Measurements from ENCODE around the gene SYT14.
"Not testable (repeated sequence)": the region's sequence is repeated elsewhere in the genome, so short reads cannot be mapped to it uniquely, and the experiment has no call there.

Gene SYT14

DNA sequence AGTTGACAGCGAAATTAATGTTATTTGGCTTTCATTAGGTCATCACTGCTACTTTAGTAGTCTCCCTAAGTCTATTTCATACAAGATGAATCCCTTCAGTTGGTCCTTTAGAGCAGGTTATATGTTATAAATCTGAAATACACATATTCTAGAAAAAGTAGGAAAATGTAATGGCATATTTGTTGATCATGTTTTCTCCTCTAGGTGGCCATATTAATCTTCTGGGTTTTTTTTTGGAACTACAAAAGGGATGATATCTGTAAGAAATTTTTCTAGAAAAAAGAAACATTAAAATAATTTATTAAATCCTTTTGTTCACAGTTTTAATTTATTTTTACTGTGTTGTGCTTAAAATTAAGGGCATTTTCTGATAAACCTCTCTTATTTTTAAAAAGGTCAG lies 87.9 kb downstream of the SYT14 start:
- no peak for DNase-seq (ENCODE audit: low read depth in 2 of 2)

DNA sequence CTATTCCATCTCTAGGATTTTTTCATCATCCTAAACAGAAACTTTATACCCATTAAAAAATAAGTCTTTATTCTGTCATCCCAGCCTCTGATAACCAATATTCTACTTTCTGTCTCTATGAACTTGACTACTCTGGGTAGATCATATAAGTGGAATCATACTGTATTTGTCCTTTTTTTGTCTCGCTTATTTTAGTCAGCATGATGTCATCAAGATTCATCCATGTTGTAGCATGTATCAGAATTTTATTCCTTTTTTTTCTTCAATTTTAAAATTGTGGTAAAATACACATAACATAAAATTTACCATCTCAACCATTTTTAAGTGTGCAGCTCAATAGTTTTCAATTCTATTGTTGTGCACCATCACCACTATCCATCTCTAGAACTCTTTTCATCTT lies 90.0 kb downstream of the SYT14 start:
- DNase-seq (ENCODE audit: low read depth in 2 of 2) = no peak

DNA sequence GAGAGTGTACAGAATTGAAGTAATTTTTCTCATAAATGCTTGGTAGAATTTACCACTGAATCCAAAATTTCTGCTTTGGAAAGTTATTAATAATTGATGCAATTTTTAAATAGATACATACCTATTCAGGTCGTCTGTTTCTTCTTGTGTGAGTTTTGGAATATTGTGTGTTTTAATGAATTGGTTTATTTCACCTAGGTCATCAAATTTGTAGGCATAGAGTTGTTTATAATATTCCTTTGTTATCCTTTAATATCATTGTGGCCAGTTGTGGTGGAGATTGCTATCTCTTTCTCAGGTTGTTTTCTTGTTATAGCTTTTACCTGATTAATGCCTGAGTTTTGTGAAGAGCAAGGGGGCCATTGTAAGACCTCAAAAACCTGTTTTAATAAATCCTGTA lies 93.5 kb downstream of the SYT14 start:
- no peak for DNase-seq (ENCODE audit: low read depth in 2 of 2)

DNA sequence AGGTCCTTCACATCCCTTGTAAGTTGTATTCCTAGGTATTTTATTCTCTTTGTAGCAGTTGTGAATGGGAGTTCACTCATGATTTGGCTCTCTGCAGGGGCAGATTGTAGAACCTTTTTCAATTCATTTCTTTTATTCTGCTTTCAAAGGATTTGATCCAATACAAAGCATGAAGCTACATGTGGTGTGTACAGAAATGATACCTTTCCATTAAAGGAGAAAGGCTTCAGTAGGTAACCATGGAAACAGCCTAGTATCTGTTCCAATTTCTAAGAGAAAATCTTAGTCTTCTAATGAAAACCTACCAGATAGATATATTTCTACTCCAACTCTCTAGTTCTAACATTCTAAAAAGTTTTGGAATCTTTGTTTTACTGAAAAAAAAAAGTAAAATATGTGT lies 105.0 kb downstream of the SYT14 start:
- DNase-seq (ENCODE audit: low read depth in 2 of 2) = no peak

DNA sequence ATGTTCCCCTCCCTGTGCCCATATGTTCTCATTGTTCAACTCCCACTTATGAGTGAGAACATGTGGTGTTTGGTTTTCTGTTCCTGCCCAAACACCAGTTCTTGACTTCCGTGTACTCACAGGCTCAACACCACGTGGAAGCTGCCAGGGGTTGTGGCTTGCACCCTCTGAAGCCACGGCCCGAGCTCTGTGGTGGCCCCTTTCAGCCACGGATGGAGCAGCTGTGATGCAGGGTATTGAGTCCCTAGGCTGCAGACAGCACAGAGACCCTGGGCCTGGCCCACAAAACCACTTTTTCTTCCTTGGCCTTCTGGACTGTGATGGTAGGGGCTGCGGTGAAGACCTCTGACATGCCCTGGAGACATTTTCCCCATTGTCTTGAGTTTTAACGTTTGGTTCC lies 111.6 kb downstream of the SYT14 start:
- DNase-seq (ENCODE audit: low read depth in 2 of 2) = no peak

DNA sequence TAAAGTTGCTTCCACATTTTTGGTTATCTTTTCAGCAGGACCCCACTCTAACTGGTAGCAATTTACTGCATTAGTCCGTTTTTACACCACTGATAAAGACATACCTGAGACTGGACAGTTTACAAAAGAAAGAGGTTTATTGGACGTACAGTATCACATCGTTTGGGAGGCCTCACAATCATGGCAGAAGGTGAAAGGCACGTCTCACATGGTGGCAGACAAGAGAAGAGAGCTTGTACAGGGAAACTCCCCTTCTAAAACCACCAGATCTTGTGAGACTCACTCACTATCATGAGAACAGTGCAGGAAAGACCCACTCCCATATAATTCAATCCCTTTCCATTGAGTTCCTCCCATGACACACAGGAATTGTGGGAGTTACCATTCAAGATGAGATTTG lies 112.5 kb downstream of the SYT14 start:
- DNase-seq (ENCODE audit: low read depth in 2 of 2) = not testable (repeated sequence)

DNA sequence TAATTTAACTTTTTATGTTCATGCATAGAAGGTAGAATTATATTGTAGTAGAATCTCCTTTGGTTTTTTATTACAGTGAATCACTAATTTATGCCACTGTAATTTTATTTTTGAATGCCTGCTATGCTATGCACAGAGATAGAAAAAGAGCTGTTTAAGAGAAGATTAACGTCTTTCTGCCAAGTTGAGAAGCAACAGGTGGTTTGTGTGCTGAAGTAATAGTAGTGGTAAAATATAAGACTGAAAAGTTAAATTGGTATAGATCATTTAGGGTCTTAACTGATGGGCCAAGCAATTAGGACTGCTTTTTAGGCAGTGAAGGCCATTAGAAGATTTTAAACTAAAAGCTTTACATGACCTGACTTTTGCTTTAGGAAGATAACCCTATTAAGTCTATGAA lies 115.1 kb downstream of the SYT14 start:
- DNase-seq (ENCODE audit: low read depth in 2 of 2) = no peak

DNA sequence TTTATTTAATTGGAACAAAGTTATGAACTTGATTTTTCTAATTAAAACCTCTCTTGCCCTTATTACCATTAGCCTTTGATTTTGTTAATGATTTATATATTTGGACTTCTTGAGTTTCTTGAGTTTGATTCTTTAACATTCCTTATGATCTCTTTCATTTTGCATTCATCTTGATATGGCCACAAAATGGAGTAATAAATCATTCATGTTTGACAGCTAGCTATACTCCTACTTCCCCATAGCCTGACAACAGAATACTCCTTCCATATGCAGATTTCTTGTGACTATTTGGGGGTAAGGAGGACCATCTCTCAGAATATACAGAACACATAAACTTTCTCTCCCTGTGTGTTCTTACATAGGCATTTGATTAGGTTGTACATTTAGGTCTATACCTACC lies 119.6 kb downstream of the SYT14 start:
- DNase-seq (ENCODE audit: low read depth in 2 of 2) = no peak

DNA sequence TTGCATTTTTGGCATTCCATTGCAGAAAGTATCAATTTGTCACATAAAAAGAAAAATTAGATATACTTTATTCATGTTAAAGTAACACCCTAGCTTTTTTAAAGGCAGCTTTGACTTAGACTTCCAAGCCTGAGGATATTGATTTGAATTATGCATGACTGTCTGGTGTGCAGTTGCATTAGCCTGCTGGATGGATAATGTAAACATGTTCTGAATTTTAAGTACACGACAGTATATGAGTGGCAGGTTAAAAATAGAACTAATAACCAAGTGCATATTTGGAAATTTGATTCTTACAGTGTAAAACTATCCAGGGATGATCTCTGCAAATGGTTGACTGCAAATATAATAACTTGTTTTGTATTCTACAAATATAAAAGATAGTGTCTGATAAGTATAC lies 124.0 kb downstream of the SYT14 start:
- DNase-seq (ENCODE audit: low read depth in 2 of 2) = no peak

DNA sequence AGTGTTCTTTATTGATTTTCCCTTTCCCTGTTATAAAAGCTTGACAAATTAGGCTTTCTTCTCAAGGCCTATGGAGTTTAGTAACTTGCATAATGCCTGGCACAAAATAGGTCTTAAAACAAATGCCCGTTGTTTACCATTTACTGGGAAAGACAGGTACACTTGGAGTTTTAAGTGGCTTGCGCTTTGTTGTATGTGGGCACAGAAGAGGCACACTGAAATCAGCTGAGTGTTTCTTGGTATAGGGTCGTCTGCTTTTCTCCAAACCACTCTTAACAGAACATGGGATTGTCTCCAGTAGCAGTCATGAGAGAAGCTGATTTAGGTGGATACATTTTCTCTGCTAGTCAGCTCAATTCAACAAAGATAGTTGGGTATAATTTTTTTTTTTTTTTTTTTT lies 132.5 kb downstream of the SYT14 start:
- no peak for DNase-seq (ENCODE audit: low read depth in 2 of 2)

DNA sequence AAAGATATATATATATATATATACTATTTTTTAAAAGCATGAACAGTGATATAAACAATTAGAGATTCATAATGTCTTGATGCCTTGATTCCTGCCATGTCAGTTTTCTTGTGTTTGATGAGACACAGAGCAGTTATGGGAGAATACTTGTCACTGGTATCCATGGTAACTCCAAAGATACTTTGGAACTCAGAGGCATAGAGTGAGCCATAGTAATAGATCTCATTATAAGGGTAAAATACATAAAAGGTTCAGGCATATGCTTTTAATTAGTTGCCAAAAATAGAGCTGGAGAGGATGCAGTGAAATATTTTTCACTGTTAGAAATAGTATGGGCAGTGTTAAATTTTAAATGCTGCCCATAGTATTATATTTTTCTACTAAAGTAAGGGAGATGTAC lies 134.1 kb downstream of the SYT14 start:
- no peak for DNase-seq (ENCODE audit: low read depth in 2 of 2)

DNA sequence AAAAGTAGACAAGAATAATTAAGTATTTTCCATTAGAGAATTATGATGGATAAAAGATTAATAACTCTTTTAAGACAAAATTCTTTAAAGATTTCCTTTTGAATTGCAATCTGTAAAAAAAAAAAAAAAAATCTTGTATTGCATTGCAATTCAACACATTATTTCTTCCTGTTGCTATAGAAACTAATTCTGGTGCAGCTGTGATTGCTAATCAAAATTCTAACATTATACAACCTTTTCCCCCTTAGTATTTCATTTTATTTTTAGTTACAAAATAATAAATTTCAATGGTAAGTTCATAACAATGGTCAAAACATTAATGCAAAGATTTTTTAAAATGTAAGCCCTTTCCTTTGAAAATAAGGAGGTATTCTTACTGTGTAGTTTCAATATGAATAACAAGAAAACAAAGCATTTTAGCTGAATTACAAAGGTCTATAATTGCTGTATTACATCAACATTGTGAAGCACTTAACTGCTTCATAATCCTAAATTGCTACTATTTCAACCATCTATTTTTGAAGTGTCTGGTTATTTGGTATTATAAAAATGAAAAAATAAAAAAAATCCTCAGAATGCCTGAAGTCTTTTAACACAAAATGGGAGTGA lies 135.0 kb downstream of the SYT14 start:
- DNase-seq (ENCODE audit: low read depth in 2 of 2) = no peak

DNA sequence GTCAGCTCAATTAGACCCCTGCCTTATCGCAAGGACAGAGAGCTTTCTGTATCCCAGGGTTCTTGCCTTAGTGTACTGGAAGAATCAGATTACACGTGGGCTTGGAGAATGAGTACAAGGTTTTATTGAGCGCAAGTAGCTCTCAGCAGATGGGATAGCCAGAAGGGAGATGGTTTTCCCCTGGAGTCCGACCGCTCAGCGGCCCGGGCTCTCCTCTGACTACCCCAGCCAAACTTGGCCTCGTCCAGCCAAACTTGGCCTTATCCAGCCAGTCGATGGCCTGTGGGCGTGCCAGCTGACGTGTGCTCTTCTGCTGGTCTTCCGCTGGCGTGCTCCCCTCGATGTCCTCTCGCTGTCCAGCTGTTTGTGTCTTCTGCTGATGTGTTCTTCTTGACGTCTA lies 136.9 kb downstream of the SYT14 start:
- no peak for DNase-seq (ENCODE audit: low read depth in 2 of 2)

DNA sequence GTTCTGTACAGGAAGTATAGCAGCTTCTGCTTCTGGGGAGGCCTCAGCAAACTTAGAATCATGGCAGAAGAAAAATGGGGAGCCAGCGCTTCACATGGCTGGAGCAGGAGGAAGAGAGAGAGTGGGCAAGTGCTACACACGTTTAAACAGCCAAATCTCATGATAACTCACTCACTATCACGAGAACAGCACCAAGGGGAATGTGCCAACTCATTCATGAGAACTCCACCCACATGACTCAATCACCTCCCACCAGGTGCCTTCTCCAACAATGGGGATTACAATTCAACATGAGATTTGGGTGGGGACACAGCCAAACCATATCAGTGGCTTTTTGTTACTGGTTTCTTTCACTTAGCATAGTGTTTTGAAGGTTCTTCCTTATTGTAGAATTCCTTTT lies 138.6 kb downstream of the SYT14 start:
- DNase-seq (ENCODE audit: low read depth in 2 of 2) = no peak

DNA sequence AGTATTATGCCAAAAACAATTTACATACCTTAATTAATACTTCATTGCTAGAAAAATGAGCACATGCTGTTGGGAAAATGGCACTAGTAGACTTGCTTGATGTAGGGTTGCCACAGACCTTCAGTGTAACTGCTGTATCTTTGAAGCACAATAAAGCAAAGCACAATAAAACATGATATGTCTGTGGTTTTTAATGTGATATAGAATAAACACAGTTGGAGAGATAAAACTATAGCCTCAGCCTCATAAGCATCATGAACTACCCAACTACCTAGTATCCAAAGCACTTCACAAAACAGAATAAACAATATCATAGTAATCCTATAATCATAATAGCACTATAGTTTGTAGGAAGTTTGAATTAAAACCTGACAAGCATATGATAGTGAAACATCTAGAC lies 143.5 kb downstream of the SYT14 start:
- DNase-seq (ENCODE audit: low read depth in 2 of 2) = no peak

DNA sequence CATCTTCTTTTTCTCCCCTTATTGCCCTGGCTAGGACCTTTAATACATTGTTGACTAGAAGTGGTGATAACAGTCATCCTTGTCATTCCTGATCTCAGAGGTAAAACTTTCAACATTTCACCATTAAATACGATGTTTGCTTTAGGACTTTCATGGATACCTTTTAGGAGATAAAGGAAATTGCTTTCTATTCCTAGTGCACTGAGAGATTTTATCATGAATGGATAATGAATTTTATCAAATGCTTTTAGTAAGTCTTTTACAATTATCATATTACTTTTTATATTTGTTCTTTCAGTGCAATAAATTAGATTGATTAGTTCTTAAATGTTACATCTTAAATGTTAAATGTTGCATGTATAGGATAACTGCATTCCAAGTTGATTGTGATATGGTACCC lies 147.3 kb downstream of the SYT14 start:
- DNase-seq (ENCODE audit: low read depth in 2 of 2) = no peak

DNA sequence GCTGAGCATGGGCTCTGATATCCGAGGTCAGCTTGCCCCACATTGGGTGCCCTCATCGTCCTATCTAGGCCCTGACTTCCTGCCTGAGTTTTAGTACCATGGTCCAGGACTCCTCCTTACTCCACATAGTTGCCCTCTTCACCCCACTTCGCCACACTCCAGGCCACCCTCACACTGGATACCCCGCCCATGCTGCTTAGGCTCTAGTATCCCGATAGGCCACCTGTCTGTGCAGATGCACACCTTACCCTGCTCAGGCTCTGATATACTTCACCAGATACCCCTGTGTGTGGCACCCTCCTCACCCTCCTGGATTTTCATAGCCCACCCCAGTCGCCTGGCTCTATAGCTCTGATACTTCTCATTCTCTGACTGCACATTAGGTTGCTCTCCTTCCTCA lies 149.0 kb downstream of the SYT14 start:
- no peak for DNase-seq (ENCODE audit: low read depth in 2 of 2)

DNA sequence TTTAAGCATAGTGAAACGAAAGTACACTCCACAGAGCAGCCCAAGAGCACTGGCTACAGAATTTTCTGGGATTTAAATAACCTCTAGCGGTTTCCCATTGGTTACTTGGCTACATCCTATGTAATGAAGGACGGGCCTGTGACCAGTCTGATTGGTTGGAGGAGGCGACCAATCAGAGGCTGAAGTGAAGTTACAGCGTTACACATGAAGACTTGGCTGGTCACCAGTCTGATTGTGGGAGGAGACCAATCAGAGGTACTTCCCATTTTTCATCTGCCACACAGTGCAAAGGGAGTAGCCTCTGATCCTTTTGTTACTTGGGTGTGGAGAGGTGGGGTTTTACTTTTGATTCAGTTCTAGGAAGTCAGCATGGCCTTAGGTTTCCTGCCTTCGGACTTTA lies 151.8 kb downstream of the SYT14 start:
- DNase-seq (ENCODE audit: low read depth in 2 of 2) = no peak

DNA sequence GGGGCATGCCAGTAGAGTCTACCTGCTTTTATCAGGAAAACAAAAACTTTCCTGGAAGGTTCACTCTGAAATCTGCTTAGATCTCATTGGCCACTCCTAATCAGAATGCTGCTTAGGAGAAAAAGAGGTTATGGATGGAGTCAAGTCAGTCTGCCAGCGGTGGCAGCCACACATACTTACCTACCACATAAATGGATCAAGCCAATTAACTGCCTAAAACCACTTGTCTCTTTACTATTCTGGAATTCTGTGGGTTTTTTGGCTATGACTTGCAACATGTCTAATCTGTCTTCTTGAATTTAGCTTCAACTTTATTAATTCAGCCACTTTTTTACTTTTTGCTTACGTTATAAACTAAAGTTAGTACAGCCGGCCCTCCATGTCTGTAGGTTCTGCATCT lies 154.3 kb downstream of the SYT14 start:
- no peak for DNase-seq (ENCODE audit: low read depth in 2 of 2)

DNA sequence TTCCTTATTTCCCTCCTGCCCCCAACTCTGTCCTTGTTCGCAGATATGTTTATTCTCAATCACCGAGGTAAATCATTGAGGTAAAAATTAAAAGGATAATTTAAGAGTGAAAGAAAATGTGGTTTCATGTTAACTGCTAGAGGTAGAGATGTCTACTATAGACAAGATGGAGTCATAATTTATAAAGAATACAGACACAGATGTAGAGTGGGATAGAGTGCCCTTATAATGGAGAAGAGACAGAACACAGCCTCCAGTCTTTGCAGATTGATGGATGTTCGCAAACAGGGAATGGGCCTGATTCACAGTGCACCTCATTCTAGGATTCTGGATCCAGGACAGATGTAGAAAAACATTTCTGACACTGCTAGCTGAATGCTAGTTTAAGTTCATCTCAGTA lies 155.4 kb downstream of the SYT14 start:
- no peak for DNase-seq (ENCODE audit: low read depth in 2 of 2)

DNA sequence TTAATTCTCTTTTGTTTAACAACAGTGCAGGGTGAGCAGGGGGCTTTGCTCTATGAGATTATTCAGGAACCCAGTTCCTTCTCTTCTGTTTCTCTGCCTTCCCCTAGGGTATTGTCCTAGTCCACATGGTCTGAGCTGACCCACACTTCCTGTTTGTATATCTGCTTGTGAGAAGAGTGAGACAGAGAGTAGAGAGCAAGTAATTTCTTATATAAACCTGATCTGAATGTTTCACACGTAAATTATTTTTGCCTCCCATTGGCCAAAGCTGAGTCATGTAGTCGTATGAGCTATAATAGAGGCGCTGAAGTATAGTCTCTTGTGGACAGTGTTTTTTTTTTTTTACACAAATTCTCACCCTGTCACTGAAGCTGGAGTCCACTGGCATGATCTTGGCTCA lies 160.3 kb downstream of the SYT14 start:
- no peak for DNase-seq (ENCODE audit: low read depth in 2 of 2)

DNA sequence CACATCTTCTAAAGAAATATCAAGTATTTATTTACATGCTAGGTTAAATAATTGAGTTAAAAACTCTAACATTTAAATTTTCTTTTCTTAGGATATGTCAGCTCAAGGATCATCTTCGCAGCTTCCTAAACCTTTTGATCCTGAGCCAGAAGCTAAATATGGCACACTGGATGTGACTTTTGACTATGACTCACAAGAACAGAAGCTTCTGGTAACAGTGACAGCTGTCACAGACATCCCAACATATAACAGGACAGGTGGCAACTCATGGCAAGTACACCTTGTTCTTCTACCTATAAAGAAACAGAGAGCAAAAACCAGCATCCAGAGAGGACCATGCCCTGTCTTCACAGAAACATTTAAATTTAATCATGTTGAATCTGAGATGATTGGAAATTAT lies 161.9 kb downstream of the SYT14 start:
- no peak for DNase-seq (ENCODE audit: low read depth in 2 of 2)

DNA sequence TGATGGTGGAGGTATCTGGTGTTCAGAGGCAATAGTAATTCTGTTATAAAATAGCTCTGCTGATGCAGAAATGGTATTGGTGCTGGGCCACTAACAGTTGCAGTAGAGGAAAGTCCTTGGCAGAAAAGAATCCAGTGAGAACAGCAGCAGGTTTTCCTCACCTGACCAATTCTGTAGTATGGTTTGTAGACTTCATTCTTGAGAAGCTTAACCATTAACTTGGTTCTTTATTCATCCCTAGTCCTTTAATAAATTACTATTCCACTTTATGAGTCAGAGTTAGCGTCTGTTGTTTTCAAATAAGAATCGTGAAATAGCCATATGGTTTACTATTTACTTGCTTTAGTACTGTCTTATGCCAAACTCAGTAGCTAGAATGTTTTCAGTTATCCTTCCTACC lies 166.1 kb downstream of the SYT14 start:
- no peak for DNase-seq (ENCODE audit: low read depth in 2 of 2)

DNA sequence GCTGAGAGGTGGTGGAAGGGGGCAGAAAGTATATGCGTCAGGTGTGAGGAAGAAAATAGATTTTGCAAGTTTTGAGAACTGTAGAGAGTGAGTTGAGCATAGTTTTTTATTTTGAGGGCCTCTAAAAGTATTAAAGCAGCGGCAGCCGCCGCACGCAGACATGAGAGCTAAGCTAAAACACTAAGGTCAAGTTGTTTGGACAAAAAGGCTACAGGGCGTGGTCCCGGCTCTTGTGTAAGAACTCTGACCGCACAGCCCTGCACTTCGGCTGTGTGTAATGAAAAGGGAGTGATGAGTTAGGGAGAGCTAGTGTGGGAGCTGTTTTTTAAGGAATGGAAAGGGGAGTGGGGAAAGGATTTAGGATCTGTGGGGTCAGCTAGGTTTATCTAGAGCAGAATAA lies 174.9 kb downstream of the SYT14 start:
- DNase-seq (ENCODE audit: low read depth in 2 of 2) = not testable (repeated sequence)

DNA sequence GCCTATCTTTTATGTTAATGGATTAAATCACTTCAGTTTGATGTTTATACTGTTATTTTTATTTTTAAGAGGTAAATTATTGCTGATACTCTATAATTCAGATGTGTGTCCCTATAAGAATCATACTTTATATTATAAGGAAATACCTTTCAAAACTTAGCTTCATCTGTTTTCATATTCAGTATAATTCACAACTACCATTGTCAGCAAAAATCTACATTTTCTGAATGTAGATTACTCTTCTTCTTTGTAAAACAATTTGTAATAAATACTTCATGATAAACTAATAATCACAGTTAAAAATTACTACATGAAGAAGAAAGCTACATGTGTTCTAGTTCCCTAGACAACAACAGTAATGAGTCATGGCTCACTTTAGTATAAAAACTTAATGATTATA lies 179.2 kb downstream of the SYT14 start:
- DNase-seq (ENCODE audit: low read depth in 2 of 2) = no peak

All from activated CD4-positive, alpha-beta T cell treated with anti-CD3 and anti-CD28 coated beads for 24 hours (primary cell).